ENCODE data around the gene SNAI3.

DNA sequence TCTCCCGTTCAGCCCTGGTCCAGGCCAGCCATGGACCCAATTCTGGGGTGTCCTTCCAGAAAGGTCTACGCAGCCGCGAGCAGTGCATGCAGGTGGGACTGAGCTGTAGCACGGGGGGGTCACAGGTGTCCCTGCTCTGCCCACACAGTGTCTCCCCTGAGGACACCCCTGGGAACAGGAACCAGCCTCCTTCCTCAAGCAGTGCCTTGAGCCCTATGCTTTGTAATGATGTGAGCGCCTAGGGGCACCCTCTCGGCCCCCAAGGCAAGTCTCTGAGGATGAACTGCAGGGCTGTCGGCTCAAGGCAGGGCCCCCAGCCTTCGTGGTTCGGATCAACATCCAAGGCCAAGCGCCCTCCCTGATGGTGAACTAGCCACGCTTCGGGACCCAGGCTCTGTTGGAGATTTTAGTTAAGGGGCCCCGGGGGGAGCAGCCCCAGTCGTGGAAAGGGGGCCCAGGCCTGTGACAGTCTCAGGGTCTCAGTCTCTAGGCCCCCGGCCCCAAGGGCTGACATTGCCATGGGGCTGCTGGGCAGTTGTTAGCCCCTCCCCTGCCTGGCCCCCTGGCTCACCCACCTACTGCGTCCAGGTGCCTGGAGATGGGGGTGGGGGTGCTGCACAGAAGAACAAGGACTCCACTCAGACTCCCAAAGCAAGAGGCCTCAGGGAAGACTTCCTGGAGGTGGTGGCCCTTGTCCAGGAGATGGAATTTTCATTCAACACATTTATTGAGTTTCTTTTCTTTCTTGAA is 45.6 kb downstream of the SNAI3 start:
- TF ChIP-seq, protein P1, sequence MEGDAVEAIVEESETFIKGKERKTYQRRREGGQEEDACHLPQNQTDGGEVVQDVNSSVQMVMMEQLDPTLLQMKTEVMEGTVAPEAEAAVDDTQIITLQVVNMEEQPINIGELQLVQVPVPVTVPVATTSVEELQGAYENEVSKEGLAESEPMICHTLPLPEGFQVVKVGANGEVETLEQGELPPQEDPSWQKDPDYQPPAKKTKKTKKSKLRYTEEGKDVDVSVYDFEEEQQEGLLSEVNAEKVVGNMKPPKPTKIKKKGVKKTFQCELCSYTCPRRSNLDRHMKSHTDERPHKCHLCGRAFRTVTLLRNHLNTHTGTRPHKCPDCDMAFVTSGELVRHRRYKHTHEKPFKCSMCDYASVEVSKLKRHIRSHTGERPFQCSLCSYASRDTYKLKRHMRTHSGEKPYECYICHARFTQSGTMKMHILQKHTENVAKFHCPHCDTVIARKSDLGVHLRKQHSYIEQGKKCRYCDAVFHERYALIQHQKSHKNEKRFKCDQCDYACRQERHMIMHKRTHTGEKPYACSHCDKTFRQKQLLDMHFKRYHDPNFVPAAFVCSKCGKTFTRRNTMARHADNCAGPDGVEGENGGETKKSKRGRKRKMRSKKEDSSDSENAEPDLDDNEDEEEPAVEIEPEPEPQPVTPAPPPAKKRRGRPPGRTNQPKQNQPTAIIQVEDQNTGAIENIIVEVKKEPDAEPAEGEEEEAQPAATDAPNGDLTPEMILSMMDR (conservative IDR thresholded peaks at IDR 0.05; ENCODE audit: low read length) = no peak
- no peak for TF ChIP-seq EZH2phosphoT487 (IDR thresholded peaks at IDR 0.05; ENCODE audit: borderline replicate concordance)
